Activated T-cell treated with anti-CD3 and anti-CD28 coated beads, Interleukin-2, amount 50 U/mL, for 1 hour (primary cell): ENCODE data around the gene SERPINA12.
"Not testable (repeated sequence)": the region's sequence is repeated elsewhere in the genome, so short reads cannot be mapped to it uniquely, and the experiment has no call there.

Experiments
- DNase-seq: peaks from one replicate; pipeline ENCODE4 v3.0.0-alpha.2; 2020

The SERPINA12 gene

GRCh38 chr14:94485944-94486841, 23.1 kb downstream of the SERPINA12 start:
- peak; percentile 50 for DNase-seq

- no peak for DNase-seq
Observed at GRCh38 chr14:94484481-94484880, 24.8 kb downstream of the SERPINA12 start.

DNA sequence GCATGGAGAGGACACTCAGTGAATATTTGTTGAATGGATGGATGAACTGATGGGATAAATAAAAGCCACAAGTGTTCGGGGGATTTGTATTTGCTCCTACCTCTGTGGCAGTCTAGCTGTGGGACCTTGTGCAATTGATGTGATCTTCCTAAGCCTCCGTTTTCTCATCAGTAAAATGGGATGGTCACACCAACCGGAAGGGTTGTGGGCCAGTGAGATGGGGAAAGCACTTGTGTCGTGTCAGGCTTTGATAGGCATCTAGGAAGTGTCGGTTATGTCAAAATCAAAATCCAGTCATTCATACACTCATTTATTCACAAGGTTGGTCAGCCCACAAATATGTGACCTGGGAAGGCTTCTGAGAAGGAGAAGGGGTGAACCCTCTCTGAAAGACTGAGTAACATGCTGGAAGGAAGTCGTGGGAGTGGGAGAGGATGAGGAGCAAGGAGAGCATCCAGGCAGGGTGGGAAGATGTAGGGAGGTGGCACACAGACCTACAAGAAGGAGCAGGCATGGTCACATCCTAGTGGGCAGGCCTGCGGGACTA, 25.5 kb downstream of the SERPINA12 start:
- no peak for DNase-seq

- DNase-seq: no peak
Observed at GRCh38 chr14:94483071-94483451, 26.2 kb downstream of the SERPINA12 start.

DNA sequence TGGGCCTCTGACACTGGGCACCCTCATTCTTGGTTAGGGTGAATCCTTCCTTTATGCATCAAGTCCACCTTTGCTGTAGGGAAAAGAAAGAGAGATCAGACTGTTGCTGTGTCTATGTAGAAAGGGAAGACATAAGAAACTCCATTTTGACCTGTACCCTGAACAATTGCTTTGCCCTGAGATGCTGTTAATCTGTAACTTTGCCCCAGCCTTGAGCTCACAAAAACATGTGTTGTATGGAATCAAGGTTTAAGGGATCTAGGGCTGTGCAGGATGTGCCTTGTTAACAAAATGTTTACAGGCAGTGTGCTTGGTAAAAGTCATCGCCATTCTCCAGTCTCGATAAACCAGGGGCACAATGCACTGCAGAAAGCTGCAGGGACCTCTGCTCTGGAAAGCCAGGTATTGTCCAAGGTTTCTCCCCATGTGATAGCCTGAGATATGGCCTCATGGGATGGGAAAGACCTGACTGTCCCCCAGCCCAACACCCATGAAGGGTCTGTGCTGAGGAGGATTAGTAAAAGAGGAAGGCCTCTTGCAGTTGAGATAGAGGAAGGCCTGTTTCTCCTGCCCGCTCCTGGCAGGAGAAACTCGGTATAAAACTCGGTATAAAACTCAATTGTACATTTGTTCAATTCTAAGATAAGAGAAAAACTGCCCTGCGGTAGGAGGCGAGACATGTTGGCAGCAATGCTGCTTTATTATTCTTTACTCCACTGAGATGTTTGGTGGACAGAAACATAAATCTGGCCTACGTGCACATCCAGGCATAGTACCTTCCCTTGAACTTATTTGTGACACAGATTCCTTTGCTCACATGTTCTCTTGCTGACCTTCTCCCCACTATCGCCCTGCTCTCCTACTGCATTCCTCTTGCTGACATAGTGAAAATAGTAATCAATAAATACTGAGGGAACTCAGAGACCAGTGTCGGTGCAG, 26.9 kb downstream of the SERPINA12 start:
- DNase-seq: not testable (repeated sequence)

GRCh38 chr14:94481468-94482131, 27.7 kb downstream of the SERPINA12 start:
- no peak for DNase-seq

DNA sequence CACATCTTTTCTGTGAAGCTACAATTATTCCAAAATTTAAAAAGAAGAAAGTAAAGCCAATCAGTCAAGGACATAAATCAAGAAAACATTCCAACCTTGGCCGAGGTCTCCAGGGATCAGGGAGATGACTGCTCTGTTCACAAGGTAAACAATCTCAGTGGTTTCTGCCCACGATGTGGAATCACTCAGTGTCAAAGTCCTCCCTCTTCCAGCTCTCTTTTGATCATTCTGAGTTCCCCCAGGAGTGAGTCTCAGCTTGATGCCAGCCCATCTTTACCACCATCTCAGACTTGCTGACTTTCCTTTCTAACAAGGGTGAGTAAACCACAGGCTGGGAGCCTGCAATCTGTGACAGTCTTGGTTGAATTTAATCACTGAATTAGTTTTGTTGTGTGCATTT, 28.5 kb downstream of the SERPINA12 start:
- DNase-seq: no peak

DNA sequence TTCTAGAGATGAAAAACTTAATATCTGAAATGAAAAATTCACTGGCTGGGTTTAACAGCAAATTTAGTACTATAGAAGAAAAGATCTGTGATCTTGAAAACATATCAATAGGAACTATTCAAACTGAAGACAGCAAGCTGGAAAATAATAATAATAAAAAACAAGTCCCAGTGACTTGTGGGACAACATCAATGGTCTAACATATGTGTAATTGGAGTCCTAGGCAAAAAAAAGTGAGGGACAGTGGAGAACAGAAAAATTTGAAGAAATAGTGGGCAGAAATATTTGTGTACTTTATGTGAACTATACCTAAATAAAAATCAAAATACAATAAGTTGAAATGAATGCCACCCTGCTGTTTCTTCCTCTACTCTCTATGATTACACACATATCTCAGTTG, 30.8 kb downstream of the SERPINA12 start:
- DNase-seq: no peak

- DNase-seq: no peak
Observed at GRCh38 chr14:94476023-94476422, 33.2 kb downstream of the SERPINA12 start, which contains the start of gene SERPINA9. Gene SERPINA9, minus strand, starts transcription at chr14:94476197. Its CDS starts 6,357 bp downstream, at chr14:94469840.

GRCh38 chr14:94474581-94475031, 34.7 kb downstream of the SERPINA12 start:
- no peak for DNase-seq

DNA sequence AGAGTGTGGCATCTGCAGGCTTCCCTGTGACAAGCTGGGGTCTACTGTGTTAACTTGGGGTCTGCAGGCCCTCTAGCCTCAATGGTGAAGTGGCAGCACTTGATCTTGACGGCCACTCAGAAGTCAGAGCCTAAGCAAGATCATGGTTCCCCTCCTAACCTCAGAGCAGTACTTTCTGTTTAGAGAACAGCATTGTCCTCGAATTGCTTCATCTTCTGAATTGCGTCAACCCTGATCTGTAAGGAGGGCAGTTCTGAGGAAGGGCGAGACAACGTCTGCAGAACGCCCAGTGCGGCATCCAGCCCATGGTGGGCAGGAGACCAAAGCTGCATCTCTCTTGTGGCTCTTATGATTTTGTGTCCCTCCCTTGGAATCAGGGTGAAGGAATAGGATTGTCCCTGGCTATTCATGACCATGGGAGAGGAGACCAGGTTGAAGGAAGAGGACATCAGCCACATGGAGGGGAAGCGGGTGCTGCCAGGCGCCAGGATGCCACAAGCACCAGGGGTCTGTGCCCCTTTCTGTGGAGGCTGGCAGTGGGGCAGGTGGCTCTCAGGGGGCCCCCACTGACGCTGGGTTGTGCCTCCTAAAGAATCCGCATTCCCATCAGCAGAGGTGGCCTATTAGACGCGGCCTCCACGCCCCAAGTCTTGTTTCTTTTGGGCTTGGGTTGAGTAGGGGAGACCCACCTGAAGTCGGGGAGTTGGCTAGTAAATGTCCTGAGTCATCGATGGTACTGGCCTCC, 35.4 kb downstream of the SERPINA12 start:
- no peak for DNase-seq

DNA sequence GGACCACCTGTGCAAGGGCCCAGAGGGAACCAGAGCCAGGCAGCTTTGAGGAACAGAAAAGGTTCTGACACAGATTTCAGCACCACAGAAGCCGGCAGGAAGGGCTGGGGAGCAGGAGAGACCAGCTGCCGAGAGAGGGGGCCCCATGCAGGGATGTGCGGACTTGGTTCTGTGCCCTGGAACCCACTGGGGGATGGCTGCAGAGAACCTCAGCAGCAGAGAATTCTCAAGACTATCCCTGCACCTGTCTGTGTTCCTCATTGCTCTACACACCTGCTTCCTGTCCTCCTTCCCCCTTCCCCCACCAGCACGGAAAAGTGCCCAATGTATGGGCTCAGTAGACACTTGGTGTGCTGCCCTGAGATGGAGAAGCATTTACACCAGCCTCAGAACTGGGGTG, 36.4 kb downstream of the SERPINA12 start:
- no peak for DNase-seq

DNA sequence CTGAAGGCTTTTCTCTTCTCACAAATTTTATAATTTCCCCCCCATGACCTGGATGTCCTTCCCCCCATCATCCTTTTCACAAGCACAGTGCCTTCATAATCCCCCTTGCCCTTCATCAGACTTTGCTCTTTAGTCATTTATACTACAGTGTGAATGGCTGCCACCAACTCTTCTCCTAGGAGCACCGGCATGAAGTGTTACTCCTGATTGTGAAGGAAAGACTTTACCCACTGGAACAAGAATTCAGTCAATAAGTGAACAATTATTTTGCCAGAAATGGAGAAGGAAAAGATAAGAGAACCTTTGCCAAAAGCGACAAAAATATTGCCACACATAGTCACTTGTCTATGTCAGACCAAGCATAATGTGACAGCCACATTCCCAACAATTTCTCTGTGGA, 38.2 kb downstream of the SERPINA12 start:
- no peak for DNase-seq

- DNase-seq: no peak
Observed at GRCh38 chr14:94470311-94470710, 39.0 kb downstream of the SERPINA12 start.

GRCh38 chr14:94469261-94469660, 40.0 kb downstream of the SERPINA12 start:
- DNase-seq: no peak

DNA sequence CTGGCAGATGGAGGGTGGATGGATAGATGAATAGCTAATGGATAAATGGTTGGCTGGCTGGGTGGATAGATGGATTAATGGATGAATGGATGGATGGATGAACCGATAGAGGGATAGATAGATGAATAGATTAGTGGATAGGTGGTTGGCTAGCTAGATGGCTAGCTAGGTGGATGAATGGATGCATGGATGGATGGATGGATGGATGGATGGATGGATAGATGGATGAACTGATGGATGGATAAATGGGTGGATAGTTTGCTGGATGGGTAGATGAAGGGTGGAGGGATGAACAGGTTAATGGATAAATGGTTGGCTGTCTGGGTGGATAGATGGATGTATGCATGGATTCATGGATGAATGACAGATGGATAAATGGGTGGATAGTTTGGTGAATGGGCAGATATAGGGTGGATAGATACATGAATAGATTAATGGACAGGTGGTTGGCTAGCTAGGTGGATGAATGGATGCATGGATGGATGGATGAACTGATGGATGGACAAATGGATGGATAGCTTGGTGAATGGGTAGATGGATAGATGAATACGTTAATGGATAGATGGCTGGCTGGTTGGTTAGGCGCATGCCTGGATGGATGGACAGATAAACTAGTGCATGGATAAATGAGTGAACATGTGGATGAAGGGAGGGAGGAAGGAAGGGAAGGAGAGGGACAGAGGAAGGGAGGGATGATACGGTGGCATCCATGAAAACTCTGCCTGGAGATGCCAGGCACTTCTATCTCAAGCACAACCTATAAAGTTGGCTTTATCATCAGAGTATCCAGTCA, 41.3 kb downstream of the SERPINA12 start:
- no peak for DNase-seq

- DNase-seq: no peak
Observed at GRCh38 chr14:94466706-94467370, 42.4 kb downstream of the SERPINA12 start.

DNA sequence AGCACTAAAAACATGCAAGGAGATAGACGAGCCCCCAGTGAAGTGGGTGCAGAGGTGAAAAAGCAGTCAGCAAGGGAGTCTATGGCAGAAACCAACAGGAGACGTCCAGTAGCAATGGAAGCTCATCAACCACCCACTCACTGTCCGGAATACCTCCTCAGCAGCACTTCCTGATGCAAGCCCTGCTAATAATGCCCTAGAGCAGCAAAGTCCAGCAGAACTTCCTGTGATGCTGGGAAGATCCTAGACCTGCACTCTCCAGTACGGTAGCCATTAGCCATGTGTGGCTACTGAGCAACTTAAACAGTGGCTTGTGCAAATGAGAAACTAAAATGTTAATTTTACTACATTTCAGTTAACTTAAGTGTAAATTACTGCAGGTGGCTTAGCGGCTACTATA, 44.2 kb downstream of the SERPINA12 start:
- no peak for DNase-seq

DNA sequence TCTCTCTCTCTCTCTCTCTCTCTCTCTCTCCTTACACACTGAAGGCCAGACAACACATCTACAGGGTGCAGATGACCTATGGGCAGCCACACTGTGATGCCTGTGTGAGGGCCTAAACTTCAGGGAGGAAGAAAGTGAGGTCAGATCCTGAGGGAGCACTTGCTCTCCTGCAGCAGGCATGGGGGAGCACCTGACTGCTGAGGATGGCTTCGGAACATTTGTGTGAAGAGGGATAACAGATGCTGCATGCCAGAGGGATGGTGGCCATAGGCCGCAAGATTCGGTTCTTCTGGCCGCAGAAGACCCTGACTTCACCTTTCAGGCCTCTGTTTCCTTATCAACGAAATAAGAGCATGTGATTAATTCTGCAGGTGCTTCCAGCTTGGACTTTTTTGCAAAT, 45.0 kb downstream of the SERPINA12 start:
- DNase-seq: no peak

- DNase-seq: no peak
Observed at GRCh38 chr14:94462763-94463572, 46.3 kb downstream of the SERPINA12 start.
